ENCODE results near the gene RSRP1. TPM values are rescaled to one million over a fixed set of nuclear protein-coding genes. Genes with fewer than 3 reads are reported as not detected.

RSRP1 gene
- total and polyA plus RNA-seq, 2 of the 4 experiments (the other 2 are of a cell fraction), result 71.0 TPM

GRCh38 chr1:25199819-25200620, 47.2 kb downstream of the RSRP1 start:
- Histone ChIP-seq H3K18ac (ENCODE audit: low read depth, low read length) (no peak overlapping the region), H3K9me3 (ENCODE audit: control insufficient read depth, insufficient read depth, low read length) (no peaks in the 10 kb centered on the region), H4K20me1 (ENCODE audit: insufficient read depth, low read length) (no peaks in the 10 kb centered on the region), H3K79me1 (ENCODE audit: low read depth in 1 of 2, low read length in 2 of 2) (no peaks in the 10 kb centered on the region), H3K4me2 (ENCODE audit: low read depth, low read length) (no peak overlapping the region), H3K56ac (ENCODE audit: extremely low read depth, insufficient read depth, low read length) (no peak overlapping the region), H3K4ac (ENCODE audit: low read depth, low read length) (no peak overlapping the region), H3K27me3 (ENCODE audit: control insufficient read depth, insufficient read depth, low read length) (peaks cover 58% of the 10 kb centered on the region), H2AFZ (replicated peaks; ENCODE audit: low read length, poor library complexity) (no peak overlapping the region), H4K91ac (ENCODE audit: insufficient read depth, low read depth, low read length) (no peak overlapping the region), H3K9ac (ENCODE audit: low read depth, low read length) (no peak overlapping the region), H2BK5ac (ENCODE audit: low read depth, low read length, poor library complexity, severe bottlenecking) (no peak overlapping the region), H2AK9ac (replicated peaks; ENCODE audit: low read depth, low read length, poor library complexity) (peak overlapping the region; percentile 61), H4K8ac (ENCODE audit: low read depth in 2 of 2, low read length in 2 of 2) (no peak overlapping the region), H3K23ac (ENCODE audit: low read depth, low read length) (no peak overlapping the region), H2BK20ac (ENCODE audit: low read depth, low read length) (no peak overlapping the region), H2BK120ac (ENCODE audit: low read depth, low read length) (no peak overlapping the region), H4K5ac (ENCODE audit: low read depth, low read length) (no peak overlapping the region), H3K27ac (ENCODE audit: insufficient read depth, low read length) (no peak overlapping the region), H3K4me1 (ENCODE audit: control insufficient read depth, insufficient read depth, low read length) (no peaks in the 10 kb centered on the region; the same call in 1 of the 2 replicates), H3K4me3 (ENCODE audit: insufficient read depth, low read depth, low read length) (no peak overlapping the region), H3K9me1 (ENCODE audit: insufficient read depth, low read length) (no peaks in the 10 kb centered on the region), H2AK5ac (ENCODE audit: low read depth, low read length) (no peak overlapping the region), H3K36me3 (ENCODE audit: control insufficient read depth, insufficient read depth, low read length) (no peaks in the 10 kb centered on the region), H3K14ac (replicated peaks; ENCODE audit: low read depth, low read length) (no peak overlapping the region), H2BK15ac (ENCODE audit: low read depth, low read length) (no peak overlapping the region)
- DNase-seq, result no peak
- 48% methylated on average over 9 of the region's 20 CpGs; no CpG with 5 or more reads in 1 of the 2 experiments for WGBS, 2 experiments (ENCODE audit: extremely low coverage in 2 of 2, insufficient read length in 1 of 2)
- no TSS peak for BruUV-seq (replicated peaks)
- intact Hi-C loops (cut with micrococcal nuclease) (no loop called here), dilution Hi-C loops (cut with HindIII; ENCODE audit: low sequenced_read_pairs, unreplicated experiment) (loop anchor here (25.0 kb wide), 1 partner anchor 538 kb away; no protein-coding TSS in a partner anchor), in situ Hi-C loops (cut with MboI; ENCODE audit: low sequenced_read_pairs) (loop anchor here (10.0 kb wide), 3 partner anchors 265 to 535 kb away; partner anchors contain the start of gene RUNX3)
- no peak; the same call in 1 of the 2 replicates for ATAC-seq (ENCODE audit: low read depth)
- ChIA-PET POLR2A (ENCODE audit: unreplicated experiment) (no interaction called here), CTCF (no interaction called here)
- TF ChIP-seq CHD1 (IDR thresholded peaks at IDR 0.05; ENCODE audit: low read depth, low read length) (no peak), RFX5 (IDR thresholded peaks at IDR 0.05; ENCODE audit: low read depth, low read length) (no peak), CEBPB (IDR thresholded peaks at IDR 0.05; ENCODE audit: low read depth, low read length) (no peak), FOS (IDR thresholded peaks at IDR 0.05; ENCODE audit: low read depth, low read length) (no peak), SMC3 (IDR thresholded peaks at IDR 0.05; ENCODE audit: low read depth, low read length) (no peak), RAD21 (IDR thresholded peaks at IDR 0.05; ENCODE audit: low read length) (no peak), ELK1 (IDR thresholded peaks at IDR 0.05; ENCODE audit: borderline replicate concordance, low read depth, low read length) (no peak), POLR2A (IDR thresholded peaks at IDR 0.05; ENCODE audit: low read depth, low read length) (no peak), RCOR1 (IDR thresholded peaks at IDR 0.05; ENCODE audit: insufficient replicate concordance, low read length) (no peak), NFE2L2 (IDR thresholded peaks at IDR 0.05; ENCODE audit: low read depth, low read length) (no peak), BHLHE40 (IDR thresholded peaks at IDR 0.05; ENCODE audit: low read depth, low read length) (no peak), MAZ (IDR thresholded peaks at IDR 0.05; ENCODE audit: borderline replicate concordance, low read depth, low read length) (no peak), MXI1 (IDR thresholded peaks at IDR 0.05; ENCODE audit: borderline replicate concordance, low read depth, low read length) (no peak)
- TF ChIP-seq, protein P1, sequence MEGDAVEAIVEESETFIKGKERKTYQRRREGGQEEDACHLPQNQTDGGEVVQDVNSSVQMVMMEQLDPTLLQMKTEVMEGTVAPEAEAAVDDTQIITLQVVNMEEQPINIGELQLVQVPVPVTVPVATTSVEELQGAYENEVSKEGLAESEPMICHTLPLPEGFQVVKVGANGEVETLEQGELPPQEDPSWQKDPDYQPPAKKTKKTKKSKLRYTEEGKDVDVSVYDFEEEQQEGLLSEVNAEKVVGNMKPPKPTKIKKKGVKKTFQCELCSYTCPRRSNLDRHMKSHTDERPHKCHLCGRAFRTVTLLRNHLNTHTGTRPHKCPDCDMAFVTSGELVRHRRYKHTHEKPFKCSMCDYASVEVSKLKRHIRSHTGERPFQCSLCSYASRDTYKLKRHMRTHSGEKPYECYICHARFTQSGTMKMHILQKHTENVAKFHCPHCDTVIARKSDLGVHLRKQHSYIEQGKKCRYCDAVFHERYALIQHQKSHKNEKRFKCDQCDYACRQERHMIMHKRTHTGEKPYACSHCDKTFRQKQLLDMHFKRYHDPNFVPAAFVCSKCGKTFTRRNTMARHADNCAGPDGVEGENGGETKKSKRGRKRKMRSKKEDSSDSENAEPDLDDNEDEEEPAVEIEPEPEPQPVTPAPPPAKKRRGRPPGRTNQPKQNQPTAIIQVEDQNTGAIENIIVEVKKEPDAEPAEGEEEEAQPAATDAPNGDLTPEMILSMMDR (conservative IDR thresholded peaks at IDR 0.05; ENCODE audit: low read depth, low read length), result no peak
- TF ChIP-seq, protein P2, sequence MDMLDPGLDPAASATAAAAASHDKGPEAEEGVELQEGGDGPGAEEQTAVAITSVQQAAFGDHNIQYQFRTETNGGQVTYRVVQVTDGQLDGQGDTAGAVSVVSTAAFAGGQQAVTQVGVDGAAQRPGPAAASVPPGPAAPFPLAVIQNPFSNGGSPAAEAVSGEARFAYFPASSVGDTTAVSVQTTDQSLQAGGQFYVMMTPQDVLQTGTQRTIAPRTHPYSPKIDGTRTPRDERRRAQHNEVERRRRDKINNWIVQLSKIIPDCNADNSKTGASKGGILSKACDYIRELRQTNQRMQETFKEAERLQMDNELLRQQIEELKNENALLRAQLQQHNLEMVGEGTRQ (IDR thresholded peaks at IDR 0.05; ENCODE audit: low read depth, low read length), result no peak
